H4 (cell line): Measurements from ENCODE around the gene SMTNL2. TPM values are rescaled to one million over a fixed set of nuclear protein-coding genes. Genes with fewer than 3 reads are reported as not detected.

Experiments used
- DNase-seq: peaks from one replicate; pipeline ENCODE4 v3.0.0-alpha.2; 2015; ENCODE audit warnings: low spot score
- total RNA-seq: library from RNA; depleted of rRNA; stranded (reverse); fragments of >200 nt; shearing (Covaris generic); gene quantifications from 2 replicates; pipeline ENCODE4 v1.2.3, GENCODE V29; 2014; rRNA removed

Gene SMTNL2
- total RNA-seq: 0.08 TPM in 1 of 2 replicates, not detected in the other

DNA sequence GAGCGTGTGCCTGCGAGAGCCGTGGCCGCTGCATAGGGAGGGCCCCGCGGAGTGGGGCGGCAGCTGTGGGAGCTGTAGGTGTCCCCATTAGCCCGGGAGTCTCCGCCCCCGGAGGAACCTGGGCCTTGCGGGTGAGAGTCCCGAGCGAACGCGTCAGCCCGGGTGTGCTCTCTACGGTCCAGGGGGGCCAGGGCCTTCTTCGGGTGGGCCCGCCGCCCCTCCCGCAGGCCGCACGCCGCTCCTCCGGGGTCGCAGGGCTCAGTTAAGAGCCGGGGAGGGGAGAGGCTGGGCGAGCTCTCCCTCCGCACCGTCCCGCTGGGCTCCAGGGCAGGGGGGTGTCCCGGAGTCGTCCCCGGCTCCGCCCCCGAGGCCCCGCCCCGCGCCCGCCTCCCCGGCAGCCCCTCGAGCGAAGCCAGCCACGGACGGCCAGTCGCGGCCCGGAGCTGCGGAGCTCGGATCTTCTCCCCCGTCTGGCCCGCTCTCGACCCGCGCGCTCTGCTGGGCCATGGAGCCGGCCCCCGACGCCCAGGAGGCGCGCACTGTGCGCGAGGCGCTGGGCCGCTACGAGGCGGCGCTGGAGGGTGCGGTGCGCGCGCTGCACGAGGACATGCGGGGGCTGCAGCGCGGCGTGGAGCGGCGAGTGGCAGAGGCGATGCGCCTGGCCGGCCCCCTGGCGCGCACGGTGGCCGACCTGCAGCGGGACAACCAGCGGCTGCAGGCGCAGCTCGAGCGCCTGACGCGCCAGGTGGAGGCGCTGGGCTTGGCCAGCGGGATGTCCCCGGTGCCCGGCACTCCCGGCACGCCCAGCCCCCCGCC, at the start of gene SMTNL2:
Gene SMTNL2, plus strand, starts transcription at position 429 of the 816 bp plus-strand sequence. Its CDS starts 77 bp downstream, at position 506.
- no peak for DNase-seq

DNA sequence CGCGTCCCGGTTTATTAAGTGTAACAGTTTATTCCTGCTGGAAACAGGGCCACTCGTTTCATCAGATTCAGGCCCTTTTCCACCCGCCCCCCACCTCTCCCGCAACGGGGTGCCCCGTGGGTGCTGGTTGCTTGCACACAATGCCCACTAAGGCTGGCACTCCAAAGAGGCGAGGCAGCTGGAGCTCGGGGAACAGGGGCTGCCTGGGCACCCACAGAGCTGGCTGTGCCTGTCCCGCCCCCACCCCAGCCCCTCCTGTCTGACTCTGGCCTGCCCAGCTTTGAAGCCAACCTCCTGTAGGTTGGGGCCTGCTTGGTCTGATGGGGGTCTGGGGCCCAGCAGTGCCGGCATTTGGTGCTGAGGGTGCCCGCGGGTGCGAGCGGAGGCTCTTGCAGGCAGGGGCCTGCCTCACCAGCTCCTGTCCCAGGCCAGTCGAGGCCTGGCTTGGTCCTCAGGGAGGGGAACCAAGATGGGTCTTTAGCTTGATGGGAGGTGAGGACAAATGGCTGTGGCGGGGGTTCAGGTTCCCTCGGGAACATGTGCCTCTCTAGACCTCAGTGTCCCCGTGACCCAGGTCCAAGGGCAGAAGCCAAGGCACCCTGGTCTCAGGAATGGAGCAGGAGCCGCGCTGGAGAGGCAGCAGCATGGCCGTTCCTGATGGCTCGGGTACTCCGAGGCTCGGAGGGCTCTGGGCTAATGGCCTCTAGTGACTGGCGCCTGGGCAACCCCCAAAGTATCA, 49.2 kb upstream of the SMTNL2 start:
- DNase-seq: no peak

DNA sequence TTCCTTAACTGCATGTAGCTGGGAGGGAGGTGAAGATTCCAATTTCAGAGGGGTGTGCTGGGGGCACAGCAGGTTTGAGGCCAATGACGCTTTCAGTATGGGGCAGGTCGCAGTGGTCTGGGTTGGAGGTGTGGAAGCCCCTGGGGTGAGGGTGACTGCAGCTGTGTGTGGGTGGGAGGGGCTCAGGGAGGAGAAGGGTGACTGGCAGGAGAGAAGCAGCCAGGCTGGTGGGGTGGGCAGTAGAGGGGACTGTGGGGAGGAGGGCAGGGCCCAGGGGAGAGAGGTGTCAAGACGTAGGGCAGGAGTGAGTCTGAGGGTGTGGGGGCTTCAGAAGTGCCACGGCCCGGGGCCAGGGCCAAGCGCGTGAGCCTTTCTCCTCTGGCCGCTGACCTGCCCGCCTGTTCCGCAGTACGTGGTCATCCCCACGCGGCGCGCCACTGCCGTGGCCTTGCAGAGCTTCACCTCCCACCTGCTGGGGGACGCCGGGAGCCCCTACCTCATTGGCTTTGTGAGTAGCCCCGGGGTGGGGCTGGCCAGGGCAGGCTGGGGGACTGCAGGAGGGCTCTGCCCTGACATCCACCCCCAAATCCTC, 48.6 kb upstream of the SMTNL2 start:
- DNase-seq: no peak

DNA sequence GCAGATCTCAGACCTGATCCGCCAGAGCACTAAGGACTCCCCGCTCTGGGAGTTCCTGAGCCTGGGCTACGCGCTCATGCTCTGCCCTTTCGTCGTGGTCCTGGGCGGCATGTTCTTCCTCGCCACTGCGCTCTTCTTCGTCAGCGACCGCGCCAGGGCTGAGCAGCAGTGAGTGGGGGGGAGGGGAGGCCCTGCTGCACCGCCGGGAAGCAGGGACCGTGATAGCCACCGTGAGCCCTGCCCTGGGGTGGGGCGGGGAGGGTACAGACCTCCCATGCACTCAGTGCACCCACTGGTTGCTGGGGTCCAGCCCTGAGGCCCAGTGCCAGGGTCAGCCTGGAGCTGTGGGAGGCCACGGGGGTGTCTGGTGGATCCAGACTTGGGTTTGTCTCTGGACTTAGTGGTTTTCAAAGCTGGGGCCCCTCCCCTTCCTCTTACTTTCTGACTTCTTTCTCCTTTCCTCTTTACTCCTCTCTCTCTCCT, 48.0 kb upstream of the SMTNL2 start:
- DNase-seq: no peak

DNA sequence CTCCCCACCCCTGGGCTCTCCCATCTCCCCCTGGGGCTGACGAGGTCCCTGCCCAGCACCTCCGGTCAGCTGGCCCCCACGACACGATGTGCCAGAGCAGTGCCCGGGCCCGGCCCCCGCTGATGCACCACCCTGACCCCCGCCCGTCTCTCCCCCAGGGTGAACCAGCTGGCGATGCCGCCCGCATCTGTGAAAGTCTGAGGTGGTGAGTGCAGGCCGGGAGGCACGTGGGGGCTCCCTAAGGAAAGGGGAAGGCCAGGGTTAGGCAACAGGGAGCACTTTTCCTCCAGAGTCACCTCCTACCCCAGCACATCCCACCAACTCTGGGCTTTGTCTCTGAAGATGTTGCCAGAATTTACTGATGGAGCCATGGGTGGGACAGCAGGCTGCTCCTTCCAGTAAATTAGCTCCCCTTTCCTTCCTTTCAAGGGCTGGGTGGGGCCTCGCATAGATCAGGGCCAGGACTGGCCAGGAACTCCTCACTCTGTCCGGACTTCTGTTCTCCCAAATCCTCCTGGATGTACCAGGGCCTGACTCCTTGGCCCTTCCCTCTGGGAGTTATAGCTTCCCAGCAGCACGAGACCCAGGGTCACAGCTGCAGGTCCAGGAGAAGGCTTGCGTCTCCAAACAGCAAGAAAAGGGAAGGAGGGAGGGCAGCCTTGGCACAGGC, 47.5 kb upstream of the SMTNL2 start:
- DNase-seq: no peak

DNA sequence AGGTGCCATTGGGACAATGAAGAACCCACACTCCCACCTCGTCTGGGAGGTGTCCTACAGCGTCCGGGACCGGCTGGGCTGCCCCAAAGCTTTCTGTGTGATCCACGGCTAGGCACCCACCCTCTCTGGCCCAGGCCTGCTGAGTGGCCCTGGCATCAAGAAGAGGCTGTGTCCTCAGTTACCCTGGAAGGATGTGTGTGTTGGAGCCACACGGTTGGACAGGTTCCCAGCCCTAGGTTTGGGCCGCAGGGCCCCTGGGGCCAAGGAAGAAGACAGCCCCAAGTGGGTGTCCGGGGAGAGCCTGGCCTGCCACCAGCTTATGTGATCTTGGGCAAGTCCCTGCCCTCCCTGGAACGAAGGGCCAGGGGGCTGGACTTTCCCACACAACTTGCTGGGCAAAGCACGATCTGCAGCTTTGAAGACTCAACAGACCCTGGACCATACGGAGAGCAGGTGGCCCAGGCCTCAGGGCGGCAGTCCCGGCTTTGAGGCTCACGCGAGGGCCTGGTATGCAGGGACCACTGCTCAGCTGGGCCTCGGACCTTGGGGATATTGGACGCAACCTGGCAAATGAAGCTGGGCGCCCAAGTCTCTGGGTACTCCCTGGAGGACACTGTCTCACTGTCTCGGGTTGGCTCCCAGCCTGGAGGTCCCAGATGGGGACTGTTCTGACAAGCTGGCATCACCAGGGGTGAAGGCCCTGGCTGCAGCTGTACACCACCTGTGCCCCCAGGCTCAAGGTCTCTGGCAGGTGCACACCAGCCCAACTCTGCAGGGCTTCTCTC, 46.7 kb upstream of the SMTNL2 start:
- DNase-seq: no peak

DNA sequence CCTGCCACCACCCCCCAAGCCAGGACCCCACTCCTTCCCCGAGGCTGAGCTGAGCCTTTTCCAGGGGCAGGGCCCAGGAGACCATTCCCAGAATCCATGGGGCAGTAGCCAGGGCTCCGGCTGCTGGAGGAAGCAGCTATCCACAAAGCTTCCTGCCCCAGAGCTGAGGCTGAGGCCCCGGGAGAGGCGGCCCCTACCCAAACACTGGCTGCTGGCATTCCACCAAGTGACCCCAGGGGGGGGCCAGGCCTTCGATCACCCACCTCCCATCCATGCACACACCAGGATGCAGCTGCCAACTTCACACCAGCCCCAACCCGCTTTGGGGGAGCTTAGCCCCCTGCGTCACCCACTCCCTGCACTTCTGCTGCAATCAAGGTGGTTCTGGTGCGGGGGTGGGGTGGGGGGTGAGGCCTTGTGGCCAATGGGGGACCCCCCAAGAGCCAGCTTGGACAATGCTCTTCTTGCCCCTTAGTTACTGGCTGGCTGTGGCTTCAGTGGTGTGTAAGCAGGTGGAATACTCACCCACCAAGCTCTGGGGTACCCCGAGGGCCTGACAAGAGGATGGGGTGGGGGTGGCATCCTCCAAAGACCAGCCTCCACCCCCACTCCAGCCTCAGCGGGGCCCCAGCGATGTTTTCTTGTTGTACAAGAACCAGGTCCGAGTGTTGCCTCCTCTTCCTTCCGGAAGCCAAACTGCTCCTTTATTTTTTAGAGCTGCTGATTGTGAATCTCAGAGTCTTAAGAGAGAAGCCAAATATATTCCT, 45.9 kb upstream of the SMTNL2 start:
- no peak for DNase-seq

DNA sequence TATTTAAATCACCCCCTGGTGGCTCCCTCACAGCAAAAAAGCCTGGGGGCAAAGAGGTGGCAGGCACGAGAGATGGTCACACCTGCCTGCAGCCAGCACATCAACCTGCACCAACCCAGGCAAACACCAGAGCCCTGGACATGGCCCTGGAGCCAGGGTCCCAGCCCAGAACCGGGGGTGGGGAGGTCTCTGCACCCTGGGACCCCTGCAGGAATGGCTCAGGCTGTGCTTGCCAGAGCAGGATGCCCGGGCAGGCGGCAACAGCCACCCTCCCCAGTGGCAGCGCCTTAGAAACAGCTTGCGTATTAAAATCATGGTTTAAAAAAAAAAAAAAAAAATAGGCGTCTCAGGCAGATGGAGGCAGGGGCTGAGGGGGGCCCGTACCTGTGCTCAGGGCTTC, 45.3 kb upstream of the SMTNL2 start:
- DNase-seq: no peak

DNA sequence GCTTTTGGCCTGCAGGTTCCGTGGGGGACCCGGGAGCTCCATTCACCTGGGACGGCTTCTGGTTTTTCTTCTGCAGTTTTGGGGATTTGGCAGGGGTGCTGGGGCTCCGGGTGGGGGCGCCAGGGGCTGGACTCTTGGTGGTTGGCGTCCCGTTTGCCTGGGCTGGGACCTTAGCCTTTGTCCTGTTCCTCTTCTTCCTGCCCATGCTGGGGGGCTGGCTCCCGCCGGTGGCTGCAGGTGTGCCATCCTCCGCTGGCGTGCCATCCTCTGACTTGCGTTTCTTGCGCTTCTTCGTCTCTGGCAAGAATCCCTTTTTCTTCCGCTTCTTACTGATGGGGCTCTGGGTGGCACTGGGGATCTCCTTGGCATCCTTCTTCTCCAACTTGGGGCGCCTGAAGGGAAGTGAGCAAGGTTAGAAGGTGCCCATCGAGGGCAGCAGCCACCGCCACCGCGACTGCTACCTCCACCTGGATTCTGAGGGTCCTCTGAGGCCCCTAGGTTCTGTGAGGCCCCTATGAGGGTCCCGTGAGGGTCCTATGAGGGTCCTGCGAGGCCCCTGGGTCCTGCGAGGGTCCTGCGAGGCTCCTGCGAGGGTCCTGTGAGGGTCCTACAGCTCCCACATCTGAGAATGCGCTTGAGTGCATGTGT, 44.6 kb upstream of the SMTNL2 start:
- DNase-seq: no peak

DNA sequence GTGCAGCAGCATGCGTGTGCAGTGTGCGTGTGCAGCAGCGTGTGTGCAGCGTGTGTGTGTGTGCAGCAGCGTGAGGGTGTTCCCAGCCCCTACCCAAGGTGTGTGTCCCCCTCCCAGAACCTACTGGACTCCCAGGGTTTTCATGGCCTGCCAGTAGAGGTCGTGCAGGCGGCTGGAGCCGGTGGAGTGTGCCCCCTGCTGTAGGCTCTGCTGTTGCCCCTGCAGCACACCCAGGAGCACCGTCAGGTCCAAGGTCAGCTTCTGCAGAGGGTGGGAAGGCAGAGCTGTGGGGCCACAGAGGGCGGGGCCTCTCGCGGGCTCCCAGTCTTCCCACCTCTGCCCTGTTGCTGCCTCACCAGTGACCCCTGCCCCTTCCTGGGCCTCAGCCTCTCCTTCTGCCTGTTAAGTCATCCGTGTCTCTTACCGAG, 44.1 kb upstream of the SMTNL2 start:
- no peak for DNase-seq

DNA sequence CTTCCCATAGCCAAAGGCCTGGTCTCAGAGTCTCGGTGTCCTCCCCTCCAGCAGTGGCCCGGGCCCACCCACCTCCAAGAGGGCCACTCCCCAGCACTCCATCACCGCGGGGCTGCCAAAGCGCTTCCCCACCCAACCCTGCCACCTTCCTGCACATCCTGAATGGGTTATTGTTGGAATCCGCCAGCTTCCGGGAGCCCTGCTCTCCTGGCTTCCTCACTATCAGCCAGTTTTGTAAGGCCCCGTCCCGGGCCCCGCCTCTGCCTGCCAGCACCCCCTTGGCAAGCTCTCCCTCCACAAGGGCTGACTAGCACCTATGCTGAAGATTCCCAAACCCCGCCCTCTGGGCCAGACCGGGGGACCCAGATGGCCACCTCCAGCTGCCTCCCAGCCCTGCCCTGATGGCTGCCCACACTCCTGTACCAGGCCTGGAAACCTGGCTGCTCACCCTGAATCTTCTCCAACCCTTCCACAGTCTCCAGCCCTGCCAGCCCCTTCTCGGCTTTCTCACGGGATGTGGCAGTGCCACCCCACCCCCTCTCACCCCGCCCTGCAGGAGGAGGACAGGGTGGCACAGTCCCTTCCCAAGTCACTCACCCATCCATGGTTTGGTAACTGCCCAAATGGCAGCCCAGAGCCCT, 43.5 kb upstream of the SMTNL2 start:
- no peak for DNase-seq

DNA sequence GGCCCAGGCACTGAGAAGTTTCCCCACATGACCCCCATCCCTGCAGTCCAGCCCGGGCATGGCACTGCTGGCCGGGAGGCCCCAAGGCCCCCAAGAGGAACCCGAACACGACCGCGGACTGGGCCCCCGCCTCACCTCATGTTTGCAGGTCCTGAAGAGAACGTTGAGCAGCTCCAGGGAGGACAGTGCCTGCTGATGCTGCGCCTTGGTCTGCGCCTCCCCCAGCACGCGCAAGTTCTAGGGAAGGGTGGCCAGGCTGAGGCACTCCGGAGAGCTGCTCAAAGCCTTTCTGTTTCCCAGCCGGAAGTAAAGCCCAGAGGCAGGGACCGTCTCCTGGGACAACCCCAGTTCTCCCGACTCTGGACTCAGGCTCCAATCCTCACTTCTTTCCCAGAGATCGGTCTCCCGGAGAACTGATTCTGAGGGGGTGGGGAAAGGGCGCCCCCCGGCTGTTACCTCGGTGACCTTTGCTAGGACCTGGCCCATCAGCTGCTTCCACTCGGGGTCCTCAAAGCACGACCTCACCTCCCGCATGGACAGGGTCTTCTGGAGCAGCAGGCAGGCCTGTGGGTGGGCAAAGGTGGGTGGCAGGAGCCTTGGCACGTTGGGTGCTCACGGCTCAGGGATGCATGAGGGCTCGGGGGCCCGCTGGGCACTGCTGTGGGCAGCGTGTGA, 42.9 kb upstream of the SMTNL2 start:
- no peak for DNase-seq

DNA sequence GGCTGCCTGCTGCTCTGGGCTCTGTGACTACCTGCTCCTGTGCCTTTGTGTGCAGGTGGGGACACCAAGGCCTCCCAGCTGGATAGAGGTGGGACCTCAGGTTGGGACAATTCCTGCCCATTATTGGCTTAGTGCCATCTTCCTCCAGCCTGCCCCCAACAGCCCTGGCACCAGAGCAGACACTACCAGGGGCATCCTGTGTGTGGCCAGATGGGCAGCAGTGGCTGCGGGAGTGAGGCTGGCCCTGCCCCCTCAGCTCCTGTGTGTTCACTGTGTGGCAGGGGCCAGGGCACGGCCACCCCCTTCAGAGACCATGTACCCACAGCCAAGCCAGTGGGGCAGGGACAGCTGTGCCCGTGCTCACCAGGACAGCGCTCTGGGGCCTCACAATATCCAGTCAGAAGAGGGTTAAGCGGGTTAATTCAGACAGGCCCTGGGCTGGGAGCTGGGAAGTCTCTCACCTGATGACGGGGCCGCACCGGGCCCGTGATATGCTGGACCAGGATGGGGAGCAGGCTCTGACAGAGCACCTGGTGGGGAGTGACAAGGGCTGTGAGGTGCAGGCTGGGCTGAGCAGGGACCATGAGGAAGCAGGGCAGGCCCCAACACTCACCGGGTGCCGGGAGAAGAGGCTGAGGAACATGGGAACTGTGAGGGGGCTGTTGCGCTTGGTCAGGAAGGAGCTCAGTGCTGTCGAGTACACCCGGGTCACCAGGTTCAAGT, 42.2 kb upstream of the SMTNL2 start:
- no peak for DNase-seq

DNA sequence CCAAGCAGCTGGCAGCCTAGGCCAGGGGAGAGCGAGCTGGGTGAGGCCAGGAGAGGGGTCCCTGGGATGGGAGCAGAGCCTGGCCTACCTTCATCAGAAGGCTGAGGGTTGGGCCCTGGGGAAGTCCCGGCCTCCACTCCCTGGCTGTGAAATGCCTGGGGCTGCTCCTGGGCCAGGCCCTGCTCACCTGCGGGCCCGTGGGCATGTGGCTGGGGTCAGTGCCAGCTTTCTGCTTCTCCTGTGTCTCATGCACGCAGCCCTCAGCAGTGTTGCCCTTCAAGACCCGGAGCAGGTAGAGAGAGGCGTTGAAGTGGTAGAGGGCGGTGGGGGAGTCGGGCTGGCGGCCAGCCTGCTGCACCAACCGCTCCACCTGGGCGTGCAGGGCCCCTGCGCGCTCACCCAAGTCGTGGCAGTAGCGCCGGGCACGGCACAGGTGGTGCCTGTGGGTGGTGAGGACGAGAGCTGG, 41.6 kb upstream of the SMTNL2 start:
- DNase-seq: no peak

DNA sequence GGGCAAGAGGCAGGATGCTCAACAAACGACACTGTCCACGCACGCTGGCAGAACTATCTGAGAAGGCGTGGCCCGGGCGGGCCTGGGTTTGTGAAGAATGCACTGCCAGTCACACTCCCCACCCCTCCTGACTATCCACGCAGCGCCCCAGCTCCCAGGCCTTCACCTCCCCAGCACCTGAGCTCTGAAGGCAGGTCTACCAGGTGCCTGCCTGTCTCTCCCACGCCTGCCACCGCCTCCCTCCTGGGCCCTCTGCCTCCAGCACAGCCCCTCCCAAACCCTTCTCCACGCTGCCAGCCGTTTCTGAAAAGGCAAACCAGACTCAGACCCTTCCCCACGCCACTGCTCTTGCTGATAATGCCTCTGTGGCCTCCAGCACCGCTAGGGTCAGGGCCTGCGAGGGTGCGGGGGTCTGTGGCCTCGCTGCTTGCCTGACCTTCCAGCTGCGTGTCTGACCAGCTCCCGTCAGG, 40.7 kb upstream of the SMTNL2 start:
- DNase-seq: no peak

DNA sequence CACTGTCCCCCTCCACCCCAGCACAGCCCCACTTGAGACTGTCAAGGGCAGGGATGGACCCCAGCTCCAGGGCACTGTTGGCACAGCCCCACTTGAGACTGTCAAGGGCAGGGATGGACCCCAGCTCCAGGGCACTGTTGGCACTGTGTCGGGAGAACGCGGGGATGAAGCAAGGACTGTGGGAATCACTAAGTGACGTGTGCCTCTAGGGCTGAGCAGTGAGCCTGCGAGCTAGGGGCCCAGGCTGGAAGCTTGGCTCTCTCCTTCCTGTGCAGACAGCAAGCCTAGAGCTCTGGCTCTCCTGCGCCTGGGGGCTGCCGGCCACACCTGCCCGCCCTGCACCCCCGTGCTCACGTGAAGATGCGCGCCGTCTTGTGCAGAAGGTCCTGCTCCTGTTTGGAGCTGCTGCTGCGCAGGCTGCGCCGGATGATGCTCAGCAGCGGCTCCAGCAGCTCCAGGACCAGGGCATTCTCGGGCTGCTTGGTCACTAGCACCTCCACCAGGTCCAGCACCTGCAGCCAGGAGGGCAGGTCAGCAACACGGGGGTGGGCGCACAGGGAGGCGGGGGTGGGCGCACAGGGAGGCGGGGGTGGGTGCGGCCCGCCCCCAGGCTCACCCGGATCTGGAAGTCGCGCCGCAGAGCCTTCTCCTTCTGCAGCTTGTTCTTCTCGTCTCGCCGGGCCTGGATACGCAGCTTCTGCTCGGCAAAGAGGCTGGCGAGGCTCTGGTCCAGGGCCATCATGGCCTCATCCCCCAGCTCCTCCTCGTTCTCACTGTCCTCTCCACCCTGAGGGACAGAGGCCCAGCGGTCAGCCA, 40.0 kb upstream of the SMTNL2 start:
- DNase-seq: no peak

DNA sequence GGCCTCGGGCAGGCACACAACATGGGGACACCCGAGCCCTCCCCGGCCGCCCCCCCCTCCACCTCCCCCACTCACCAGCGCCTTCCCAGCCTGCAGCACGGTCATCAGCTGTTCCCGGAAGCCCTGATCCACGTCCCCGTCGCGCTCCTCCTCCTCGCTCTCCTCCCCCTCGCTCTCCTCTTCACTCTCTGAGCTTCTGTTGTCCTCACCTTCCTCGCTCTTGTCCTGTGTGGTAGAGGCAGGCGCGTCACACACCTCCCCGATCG, 39.4 kb upstream of the SMTNL2 start:
- DNase-seq: no peak
